NCI-H2196 treated with DMSO at 0.1 percent for 48 hours (cell line): ENCODE measurements around the gene PRR7.
"Not testable (repeated sequence)": the region's sequence is repeated elsewhere in the genome, so short reads cannot be mapped to it uniquely, and the experiment has no call there.

Experiments
- DNase-seq: peaks from one replicate; lab custom pipeline; 2025; ENCODE audit not compliant: unreplicated experiment; lab: John Stamatoyannopoulos, UW

Gene PRR7, protein sequence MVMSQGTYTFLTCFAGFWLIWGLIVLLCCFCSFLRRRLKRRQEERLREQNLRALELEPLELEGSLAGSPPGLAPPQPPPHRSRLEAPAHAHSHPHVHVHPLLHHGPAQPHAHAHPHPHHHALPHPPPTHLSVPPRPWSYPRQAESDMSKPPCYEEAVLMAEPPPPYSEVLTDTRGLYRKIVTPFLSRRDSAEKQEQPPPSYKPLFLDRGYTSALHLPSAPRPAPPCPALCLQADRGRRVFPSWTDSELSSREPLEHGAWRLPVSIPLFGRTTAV

DNA sequence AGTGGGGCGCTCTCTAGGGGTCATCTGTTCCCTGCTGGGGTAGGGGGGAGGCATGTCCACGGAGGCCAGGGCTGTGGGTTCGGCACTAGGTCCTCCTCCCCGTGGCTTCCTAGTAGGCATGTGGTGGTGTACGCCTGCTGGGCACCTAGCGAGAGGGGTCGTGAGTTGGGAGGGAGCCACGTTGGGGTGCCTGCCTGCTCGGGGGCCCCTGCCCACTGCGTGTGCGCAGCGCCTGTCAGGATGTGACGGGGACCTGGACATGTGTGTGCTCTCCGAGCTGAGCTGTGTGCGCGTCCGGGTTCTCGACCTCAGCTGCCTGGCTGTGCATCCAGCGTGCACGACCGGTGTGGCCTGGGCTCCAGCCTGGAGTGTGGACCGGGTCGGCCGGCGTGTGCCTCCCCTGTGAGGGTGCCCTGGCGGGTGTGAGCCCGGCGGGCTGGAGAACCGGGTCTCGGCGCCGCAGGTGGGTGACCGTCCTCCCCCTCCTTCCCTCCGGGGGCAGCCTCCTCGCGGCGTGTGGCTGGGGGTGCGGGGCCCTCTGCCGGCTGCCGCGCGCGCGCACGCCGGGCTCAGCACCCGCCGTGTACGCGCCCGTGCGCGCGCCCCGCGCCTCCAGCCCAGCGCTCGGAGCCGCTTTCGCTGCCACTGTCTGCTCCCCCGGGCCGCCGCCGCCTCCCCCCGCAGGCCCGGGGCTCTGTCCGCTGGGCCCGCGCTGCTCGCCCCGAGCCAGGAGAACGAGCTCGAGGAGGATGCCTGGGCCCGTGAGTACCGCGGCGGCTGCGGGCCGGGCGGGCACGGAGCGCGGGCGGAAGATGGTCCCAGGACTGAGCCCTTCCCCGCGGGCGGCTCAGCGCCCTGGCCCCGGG lies at the start of gene PRR7:
PRR7 (plus strand) TSS at position 615 of the 866 bp plus-strand sequence. CDS start 8,254 bp downstream, outside the sequence.
- peak; percentile 58 for DNase-seq

DNA sequence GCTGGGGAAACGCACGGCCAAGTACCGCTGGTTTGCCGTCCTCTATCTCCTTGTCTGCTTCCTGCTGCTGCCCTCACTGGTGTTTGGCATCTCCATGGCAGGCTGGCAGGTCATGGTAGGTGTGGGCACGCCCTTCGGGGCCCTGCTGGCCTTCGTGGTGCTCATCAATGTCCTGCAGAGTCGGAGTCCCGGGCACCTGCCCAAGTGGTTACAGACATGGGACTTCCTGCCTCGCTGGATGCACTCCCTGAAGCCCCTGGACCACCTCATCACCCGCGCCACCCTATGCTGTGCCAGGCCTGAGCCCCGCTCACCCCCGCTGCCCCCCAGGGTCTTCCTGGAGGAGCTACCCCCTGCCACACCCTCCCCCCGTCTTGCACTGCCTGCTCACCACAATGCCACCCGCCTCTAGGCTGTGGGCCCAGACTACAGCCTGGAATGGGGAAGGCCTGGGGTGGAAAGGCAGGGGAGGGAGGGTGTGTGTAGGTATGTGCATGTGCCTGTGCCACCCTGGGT lies 48.7 kb upstream of the PRR7 start:
- DNase-seq, result no peak

GRCh38 chr5:177399997-177400868 lies 46.4 kb upstream of the PRR7 start, which contains the start of gene PFN3:
PFN3 (minus strand) TSS chr5:177400661; CDS start chr5:177400576, 85 bp downstream.
- DNase-seq, result no peak

- peak; percentile 85 for DNase-seq
Measured at GRCh38 chr5:177402271-177403043, 44.2 kb upstream of the PRR7 start.

- no peak for DNase-seq
Measured at GRCh38 chr5:177403102-177403791, 43.4 kb upstream of the PRR7 start.

- DNase-seq, result peak; percentile 51
Measured at GRCh38 chr5:177403792-177404640, 42.6 kb upstream of the PRR7 start.

- DNase-seq, result no peak
Measured at GRCh38 chr5:177404641-177405179, 41.9 kb upstream of the PRR7 start.

DNA sequence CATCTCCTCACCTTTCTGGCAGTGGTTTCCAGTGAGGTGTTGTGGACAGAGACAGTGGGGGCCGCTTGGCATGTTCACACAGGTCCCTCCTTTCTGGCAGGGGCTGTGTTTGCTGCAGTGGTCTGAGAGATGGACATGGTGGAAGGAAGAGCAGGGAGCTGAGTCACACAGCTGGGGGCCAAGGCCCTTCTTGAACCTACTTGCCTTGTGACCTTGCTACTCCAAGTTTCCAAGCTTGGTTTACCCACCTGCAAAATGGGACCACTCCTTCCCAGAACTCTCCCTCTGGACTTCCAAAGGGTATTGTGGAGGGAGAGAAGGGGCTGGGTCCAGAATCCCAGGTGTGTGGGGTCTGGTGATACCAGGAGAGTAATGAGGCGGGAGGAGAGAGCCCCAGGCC lies 41.3 kb upstream of the PRR7 start:
- DNase-seq, result no peak

GRCh38 chr5:177405805-177406204 lies 40.8 kb upstream of the PRR7 start:
- no peak for DNase-seq

- no peak for DNase-seq
Measured at GRCh38 chr5:177409043-177409801, 37.4 kb upstream of the PRR7 start, which contains the start of gene F12. F12 (minus strand) TSS chr5:177409564; CDS start chr5:177409527, 37 bp downstream.

DNA sequence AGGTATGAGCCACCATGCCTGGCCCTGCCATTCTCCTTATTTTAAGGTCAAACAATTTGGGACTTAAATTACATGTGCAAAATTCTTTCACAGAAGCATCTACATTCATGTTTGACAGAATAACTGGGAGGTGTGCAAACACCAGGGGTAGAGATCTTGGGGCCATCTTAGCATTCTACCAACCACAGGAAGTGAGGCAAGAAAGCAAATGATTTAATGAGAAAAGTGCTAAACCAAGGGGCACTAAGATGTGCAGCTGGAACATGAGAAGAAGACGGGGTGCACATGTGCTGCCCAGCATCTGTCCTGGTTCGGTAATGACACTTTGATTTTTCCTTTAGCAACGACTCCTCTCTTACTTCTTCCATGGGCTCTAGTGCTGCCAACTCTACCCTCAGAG lies 36.0 kb upstream of the PRR7 start:
- DNase-seq, result no peak

DNA sequence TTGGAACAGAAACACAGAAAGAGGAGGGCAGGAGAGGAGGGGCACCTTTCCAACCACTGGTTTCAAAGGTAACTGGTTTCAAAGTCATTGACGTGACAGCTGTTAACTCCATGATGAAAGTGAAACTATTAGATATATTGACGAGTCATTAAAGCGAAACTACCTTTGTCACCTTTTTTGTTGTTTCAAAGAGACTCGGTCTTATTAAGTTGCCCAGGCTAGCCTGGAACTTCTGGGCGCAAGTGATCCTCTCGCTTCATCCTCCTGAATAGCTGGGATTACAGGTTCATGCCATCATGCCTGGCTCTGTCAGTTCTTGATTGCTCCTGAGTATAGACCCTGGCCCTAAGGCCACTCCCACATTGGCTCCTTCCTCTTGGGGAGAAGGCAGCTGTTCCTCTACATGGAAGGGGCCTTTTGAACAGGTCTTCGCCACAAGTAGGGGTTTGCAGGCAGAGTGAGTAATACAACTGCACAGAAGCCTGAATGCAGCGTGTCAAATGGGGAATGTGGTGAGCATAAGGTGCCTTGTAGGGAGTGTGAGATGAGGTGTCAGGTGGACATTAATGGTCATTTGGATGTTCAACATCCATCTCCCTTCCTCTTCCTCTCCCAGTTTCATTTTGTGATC lies 33.9 kb upstream of the PRR7 start:
- DNase-seq, result no peak

DNA sequence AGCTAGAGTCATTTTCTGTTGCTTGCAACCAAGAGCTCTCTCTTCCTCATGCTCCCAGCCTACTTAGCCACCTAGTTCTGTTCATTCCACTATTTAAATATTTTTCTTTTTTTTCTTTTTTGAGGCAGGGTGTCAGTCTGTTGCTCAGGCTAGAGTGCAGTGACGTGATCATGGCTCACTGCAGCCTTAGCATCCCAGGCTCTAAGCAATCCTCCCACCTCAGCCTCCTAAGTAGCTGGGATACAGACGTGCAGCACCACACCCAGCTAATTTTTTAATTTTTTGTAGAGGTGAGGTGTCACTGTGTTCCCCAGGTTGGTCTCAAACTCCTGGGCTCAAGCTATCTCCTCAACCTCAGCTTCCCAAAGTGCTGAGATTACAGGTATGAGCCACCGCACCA lies 32.1 kb upstream of the PRR7 start:
- no peak for DNase-seq

GRCh38 chr5:177417081-177417480 lies 29.5 kb upstream of the PRR7 start:
- not testable (repeated sequence) for DNase-seq

- DNase-seq, result no peak
Measured at GRCh38 chr5:177419046-177419445, 27.6 kb upstream of the PRR7 start.

DNA sequence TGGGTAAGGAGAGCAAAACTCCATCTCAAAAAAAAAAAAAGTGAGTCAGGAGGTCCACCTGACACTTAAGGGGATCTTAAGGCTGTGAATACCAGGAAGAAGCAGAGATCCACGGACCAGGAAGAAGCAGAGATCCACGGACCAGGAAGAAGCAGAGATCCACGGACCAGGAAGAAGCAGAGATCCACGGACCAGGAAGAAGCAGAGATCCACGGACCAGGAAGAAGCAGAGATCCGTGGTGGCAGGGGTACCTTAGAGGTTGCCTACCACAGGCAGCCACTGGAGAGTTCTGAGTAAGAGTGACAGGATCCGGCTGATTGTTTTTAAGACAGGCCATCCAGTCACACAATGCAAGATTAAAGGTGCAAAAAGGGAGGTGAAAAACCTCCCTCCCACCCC lies 26.1 kb upstream of the PRR7 start:
- DNase-seq, result not testable (repeated sequence)
